ENCODE measurements around the gene TNRC6A.

DNA sequence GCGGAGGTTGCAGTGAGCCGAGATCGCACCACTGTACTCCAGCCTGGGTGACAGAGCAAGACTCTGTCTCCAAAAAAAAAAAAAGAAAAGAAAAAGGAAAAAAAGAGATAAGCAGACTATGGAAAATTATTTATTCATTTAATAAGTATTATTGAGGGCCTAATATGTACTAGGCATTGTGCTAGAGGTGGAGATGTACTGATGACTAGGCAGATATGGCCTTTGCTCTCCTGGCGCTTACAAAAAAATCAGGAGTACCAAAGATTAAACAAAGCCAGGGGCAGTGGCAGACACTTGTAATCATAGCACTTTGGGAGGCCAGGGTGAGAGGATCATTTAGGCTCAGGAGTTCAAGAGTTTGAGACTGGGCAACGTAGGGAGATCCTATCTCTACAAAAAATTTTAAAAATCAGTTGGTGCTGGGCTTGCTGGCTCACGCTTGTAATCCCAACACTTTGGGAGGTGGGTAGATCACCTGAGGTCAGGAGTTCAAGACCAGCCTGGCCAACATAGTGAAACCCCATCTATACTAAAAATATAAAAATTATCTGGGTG lies 10.4 kb upstream of the TNRC6A start:
- no peak for TF ChIP-seq GATA2 (IDR thresholded peaks at IDR 0.05; ENCODE audit: low read depth, low read length)
- no peak for TF ChIP-seq GATA3 (IDR thresholded peaks at IDR 0.05; ENCODE audit: low read depth, low read length)
